PFSK-1 (cell line): Measurements from ENCODE around the gene MUC5AC.

Source experiments
- POLR2AphosphoS5 ChIP-seq: IDR thresholded peaks from 2 replicates; pipeline ENCODE4 v1.6.1; 2012; ENCODE audit warnings: low read depth, mild to moderate bottlenecking, control low read depth, low read length, moderate library complexity
- SIN3A ChIP-seq: IDR thresholded peaks from 2 replicates; pipeline ENCODE4 v1.6.1; 2012; ENCODE audit warnings: mild to moderate bottlenecking, low read length, moderate library complexity, borderline replicate concordance; ENCODE audit not compliant: insufficient read depth
- TAF1 ChIP-seq: IDR thresholded peaks from 2 replicates; pipeline ENCODE4 v1.6.1; 2012; ENCODE audit warnings: low read length, control low read depth, borderline replicate concordance; ENCODE audit not compliant: insufficient read depth
- TF ChIP-seq, protein P1 (sequence below), 2 experiments: IDR thresholded peaks; 2 replicates each; pipeline versions ENCODE4 v1.6.1 to v1.8.0; 2011 to 2012; ENCODE audit warnings: low read depth in 2 of 2, low read length in 2 of 2, control low read depth in 1 of 2, inconsistent platforms in 1 of 2, mild to moderate bottlenecking in 1 of 2, moderate library complexity in 1 of 2; ENCODE audit not compliant: insufficient read depth in 1 of 2

DNA sequence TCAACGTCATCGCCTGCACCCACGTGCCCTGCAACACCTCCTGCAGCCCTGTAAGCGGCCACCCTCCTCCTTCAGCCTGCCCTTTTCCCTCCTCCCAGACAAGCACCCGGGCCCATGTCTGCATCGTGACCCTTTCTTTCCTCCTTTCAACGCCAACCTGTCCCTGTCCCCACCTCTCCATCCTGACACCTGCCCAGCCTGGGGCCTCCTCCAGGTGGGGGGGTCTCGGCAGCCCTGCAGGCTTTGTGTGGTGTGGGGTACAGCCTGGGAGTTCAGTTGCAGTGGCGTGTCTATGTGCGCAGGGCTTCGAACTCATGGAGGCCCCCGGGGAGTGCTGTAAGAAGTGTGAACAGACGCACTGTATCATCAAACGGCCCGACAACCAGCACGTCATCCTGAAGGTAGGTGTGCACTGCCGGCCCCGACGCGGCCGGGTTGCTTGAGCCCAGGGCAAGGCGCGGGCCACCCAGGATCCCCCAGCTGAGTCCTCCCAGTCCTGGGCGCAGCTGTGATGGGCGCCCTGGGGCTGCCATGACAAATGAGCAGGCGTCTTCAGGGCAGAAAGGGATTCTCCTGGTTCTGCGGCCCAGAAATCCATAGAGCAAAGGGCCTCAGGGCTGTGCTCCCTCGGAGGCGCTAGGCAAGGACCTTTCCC, 49.4 kb upstream of the MUC5AC start:
- TF ChIP-seq POLR2AphosphoS5 (no peak), SIN3A (no peak), TAF1 (no peak)
- TF ChIP-seq, protein P1, sequence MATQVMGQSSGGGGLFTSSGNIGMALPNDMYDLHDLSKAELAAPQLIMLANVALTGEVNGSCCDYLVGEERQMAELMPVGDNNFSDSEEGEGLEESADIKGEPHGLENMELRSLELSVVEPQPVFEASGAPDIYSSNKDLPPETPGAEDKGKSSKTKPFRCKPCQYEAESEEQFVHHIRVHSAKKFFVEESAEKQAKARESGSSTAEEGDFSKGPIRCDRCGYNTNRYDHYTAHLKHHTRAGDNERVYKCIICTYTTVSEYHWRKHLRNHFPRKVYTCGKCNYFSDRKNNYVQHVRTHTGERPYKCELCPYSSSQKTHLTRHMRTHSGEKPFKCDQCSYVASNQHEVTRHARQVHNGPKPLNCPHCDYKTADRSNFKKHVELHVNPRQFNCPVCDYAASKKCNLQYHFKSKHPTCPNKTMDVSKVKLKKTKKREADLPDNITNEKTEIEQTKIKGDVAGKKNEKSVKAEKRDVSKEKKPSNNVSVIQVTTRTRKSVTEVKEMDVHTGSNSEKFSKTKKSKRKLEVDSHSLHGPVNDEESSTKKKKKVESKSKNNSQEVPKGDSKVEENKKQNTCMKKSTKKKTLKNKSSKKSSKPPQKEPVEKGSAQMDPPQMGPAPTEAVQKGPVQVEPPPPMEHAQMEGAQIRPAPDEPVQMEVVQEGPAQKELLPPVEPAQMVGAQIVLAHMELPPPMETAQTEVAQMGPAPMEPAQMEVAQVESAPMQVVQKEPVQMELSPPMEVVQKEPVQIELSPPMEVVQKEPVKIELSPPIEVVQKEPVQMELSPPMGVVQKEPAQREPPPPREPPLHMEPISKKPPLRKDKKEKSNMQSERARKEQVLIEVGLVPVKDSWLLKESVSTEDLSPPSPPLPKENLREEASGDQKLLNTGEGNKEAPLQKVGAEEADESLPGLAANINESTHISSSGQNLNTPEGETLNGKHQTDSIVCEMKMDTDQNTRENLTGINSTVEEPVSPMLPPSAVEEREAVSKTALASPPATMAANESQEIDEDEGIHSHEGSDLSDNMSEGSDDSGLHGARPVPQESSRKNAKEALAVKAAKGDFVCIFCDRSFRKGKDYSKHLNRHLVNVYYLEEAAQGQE (IDR thresholded peaks at IDR 0.05; ENCODE audit: insufficient read depth in 1 of 2, low read depth in 2 of 2, low read length in 2 of 2) = no peak
